Measurements from ENCODE around the gene MAP4K4.
"Not testable (repeated sequence)": the region's sequence is repeated elsewhere in the genome, so short reads cannot be mapped to it uniquely, and the experiment has no call there.

Gene MAP4K4

GRCh38 chr2:101740555-101740964 lies 43.1 kb downstream of the MAP4K4 start:
- Histone ChIP-seq H3K4me1 (ENCODE audit: control insufficient read depth, insufficient read depth, low read length) (peaks cover 53% of the 10 kb centered on the region), H3K4me3 (ENCODE audit: low read length) (no peak overlapping the region), H3K27me3 (ENCODE audit: control insufficient read depth, insufficient read depth, low read length) (no peaks in the 10 kb centered on the region), H3K9me3 (ENCODE audit: control insufficient read depth, low read length) (no peaks in the 10 kb centered on the region), H3K9ac (ENCODE audit: low read length) (no peak overlapping the region), H3K36me3 (ENCODE audit: control insufficient read depth, insufficient read depth, low read length) (no peaks in the 10 kb centered on the region)

- H3K27me3 ChIP-seq (ENCODE audit: control insufficient read depth, insufficient read depth, low read length): no peaks in the 10 kb centered on the region
- peaks cover 57% of the 10 kb centered on the region for H3K4me1 ChIP-seq (ENCODE audit: control insufficient read depth, insufficient read depth, low read length)
- no peak overlapping the region for H3K4me3 ChIP-seq (ENCODE audit: low read length)
- no peaks in the 10 kb centered on the region for H3K9me3 ChIP-seq (ENCODE audit: control insufficient read depth, low read length)
- H3K9ac ChIP-seq (ENCODE audit: low read length): peak overlapping the region; percentile 50
- H3K36me3 ChIP-seq (ENCODE audit: control insufficient read depth, insufficient read depth, low read length): no peaks in the 10 kb centered on the region
Measured at GRCh38 chr2:101741775-101742520, 44.4 kb downstream of the MAP4K4 start.

- peak overlapping the region; percentile 50 for H3K9ac ChIP-seq (ENCODE audit: low read length)
- no peaks in the 10 kb centered on the region for H3K27me3 ChIP-seq (ENCODE audit: control insufficient read depth, insufficient read depth, low read length)
- no peak overlapping the region for H3K4me3 ChIP-seq (ENCODE audit: low read length)
- H3K9me3 ChIP-seq (ENCODE audit: control insufficient read depth, low read length): no peaks in the 10 kb centered on the region
- no peaks in the 10 kb centered on the region for H3K36me3 ChIP-seq (ENCODE audit: control insufficient read depth, insufficient read depth, low read length)
- peaks cover 57% of the 10 kb centered on the region for H3K4me1 ChIP-seq (ENCODE audit: control insufficient read depth, insufficient read depth, low read length)
Measured at GRCh38 chr2:101742547-101742946, 45.0 kb downstream of the MAP4K4 start.

GRCh38 chr2:101743288-101743687 lies 45.8 kb downstream of the MAP4K4 start:
- H3K27me3 ChIP-seq (ENCODE audit: control insufficient read depth, insufficient read depth, low read length): no peaks in the 10 kb centered on the region
- no peaks in the 10 kb centered on the region for H3K9me3 ChIP-seq (ENCODE audit: control insufficient read depth, low read length)
- H3K4me3 ChIP-seq (ENCODE audit: low read length): no peak overlapping the region
- H3K36me3 ChIP-seq (ENCODE audit: control insufficient read depth, insufficient read depth, low read length): no peaks in the 10 kb centered on the region
- H3K4me1 ChIP-seq (ENCODE audit: control insufficient read depth, insufficient read depth, low read length): peaks cover 54% of the 10 kb centered on the region
- no peak overlapping the region for H3K9ac ChIP-seq (ENCODE audit: low read length)

- Histone ChIP-seq H3K4me1 (ENCODE audit: control insufficient read depth, insufficient read depth, low read length) (peaks cover 51% of the 10 kb centered on the region), H3K4me3 (ENCODE audit: low read length) (no peak overlapping the region), H3K36me3 (ENCODE audit: control insufficient read depth, insufficient read depth, low read length) (no peaks in the 10 kb centered on the region), H3K27me3 (ENCODE audit: control insufficient read depth, insufficient read depth, low read length) (no peaks in the 10 kb centered on the region), H3K9ac (ENCODE audit: low read length) (no peak overlapping the region), H3K9me3 (ENCODE audit: control insufficient read depth, low read length) (no peaks in the 10 kb centered on the region)
Measured at GRCh38 chr2:101744832-101745231, 47.3 kb downstream of the MAP4K4 start.

GRCh38 chr2:101745711-101746694 lies 48.5 kb downstream of the MAP4K4 start:
- H3K4me1 ChIP-seq (ENCODE audit: control insufficient read depth, insufficient read depth, low read length): peaks cover 46% of the 10 kb centered on the region
- H3K4me3 ChIP-seq (ENCODE audit: low read length): no peak overlapping the region
- H3K36me3 ChIP-seq (ENCODE audit: control insufficient read depth, insufficient read depth, low read length): no peaks in the 10 kb centered on the region
- no peak overlapping the region for H3K9ac ChIP-seq (ENCODE audit: low read length)
- H3K27me3 ChIP-seq (ENCODE audit: control insufficient read depth, insufficient read depth, low read length): no peaks in the 10 kb centered on the region
- no peaks in the 10 kb centered on the region for H3K9me3 ChIP-seq (ENCODE audit: control insufficient read depth, low read length)

GRCh38 chr2:101748000-101748399 lies 50.5 kb downstream of the MAP4K4 start:
- no peak overlapping the region for H3K4me3 ChIP-seq (ENCODE audit: low read length)
- H3K27me3 ChIP-seq (ENCODE audit: control insufficient read depth, insufficient read depth, low read length): no peaks in the 10 kb centered on the region
- no peaks in the 10 kb centered on the region for H3K9me3 ChIP-seq (ENCODE audit: control insufficient read depth, low read length)
- no peaks in the 10 kb centered on the region for H3K36me3 ChIP-seq (ENCODE audit: control insufficient read depth, insufficient read depth, low read length)
- H3K9ac ChIP-seq (ENCODE audit: low read length): no peak overlapping the region
- H3K4me1 ChIP-seq (ENCODE audit: control insufficient read depth, insufficient read depth, low read length): peaks cover 40% of the 10 kb centered on the region

GRCh38 chr2:101748462-101748861 lies 51.0 kb downstream of the MAP4K4 start:
- H3K27me3 ChIP-seq (ENCODE audit: control insufficient read depth, insufficient read depth, low read length); H3K36me3 ChIP-seq (ENCODE audit: control insufficient read depth, insufficient read depth, low read length); H3K9ac ChIP-seq (ENCODE audit: low read length); H3K9me3 ChIP-seq (ENCODE audit: control insufficient read depth, low read length); H3K4me3 ChIP-seq (ENCODE audit: low read length): not testable (repeated sequence)
- peaks cover 35% of the 10 kb centered on the region for H3K4me1 ChIP-seq (ENCODE audit: control insufficient read depth, insufficient read depth, low read length)

- peaks cover 28% of the 10 kb centered on the region for H3K4me1 ChIP-seq (ENCODE audit: control insufficient read depth, insufficient read depth, low read length)
- H3K9ac ChIP-seq (ENCODE audit: low read length): no peak overlapping the region
- no peak overlapping the region for H3K4me3 ChIP-seq (ENCODE audit: low read length)
- no peaks in the 10 kb centered on the region for H3K9me3 ChIP-seq (ENCODE audit: control insufficient read depth, low read length)
- H3K27me3 ChIP-seq (ENCODE audit: control insufficient read depth, insufficient read depth, low read length): no peaks in the 10 kb centered on the region
- no peaks in the 10 kb centered on the region for H3K36me3 ChIP-seq (ENCODE audit: control insufficient read depth, insufficient read depth, low read length)
Measured at GRCh38 chr2:101750688-101751087, 53.2 kb downstream of the MAP4K4 start.

GRCh38 chr2:101751276-101751815 lies 53.8 kb downstream of the MAP4K4 start:
- H3K36me3 ChIP-seq (ENCODE audit: control insufficient read depth, insufficient read depth, low read length): no peaks in the 10 kb centered on the region
- no peaks in the 10 kb centered on the region for H3K9me3 ChIP-seq (ENCODE audit: control insufficient read depth, low read length)
- no peaks in the 10 kb centered on the region for H3K27me3 ChIP-seq (ENCODE audit: control insufficient read depth, insufficient read depth, low read length)
- H3K4me1 ChIP-seq (ENCODE audit: control insufficient read depth, insufficient read depth, low read length): peaks cover 22% of the 10 kb centered on the region
- H3K4me3 ChIP-seq (ENCODE audit: low read length): no peak overlapping the region
- H3K9ac ChIP-seq (ENCODE audit: low read length): no peak overlapping the region

GRCh38 chr2:101751875-101752619 lies 54.5 kb downstream of the MAP4K4 start:
- Histone ChIP-seq H3K27me3 (ENCODE audit: control insufficient read depth, insufficient read depth, low read length) (no peaks in the 10 kb centered on the region), H3K4me1 (ENCODE audit: control insufficient read depth, insufficient read depth, low read length) (peaks cover 15% of the 10 kb centered on the region), H3K9ac (ENCODE audit: low read length) (no peak overlapping the region), H3K9me3 (ENCODE audit: control insufficient read depth, low read length) (no peaks in the 10 kb centered on the region), H3K36me3 (ENCODE audit: control insufficient read depth, insufficient read depth, low read length) (no peaks in the 10 kb centered on the region), H3K4me3 (ENCODE audit: low read length) (no peak overlapping the region)
